Panc1 (cell line): ENCODE measurements around the gene CKAP4. TPM values are rescaled to one million over a fixed set of nuclear protein-coding genes. Genes with fewer than 3 reads are reported as not detected.

Experiments
- ATAC-seq: fragments of 200-7000 bp; cut with Tn5 transposase; 2 replicates; pipeline ENCODE4 v1.9.1; 2020; ENCODE audit warnings: mild to moderate bottlenecking, moderate library complexity
- BruUV-seq: library from RNA; stranded (reverse); fragments of 400-500 nt; replicated peaks from 2 replicates; lab custom pipeline; 2021; lab: Mats Ljungman, UMichigan
- CTCF ChIA-PET: fragments of 300-600 bp; sonication (Branson Sonifier 250); formaldehyde crosslinking; loops from one replicate; lab custom pipeline; 2022; ENCODE audit warnings: antibody characterized with exemption; lab: Charles Lee
- POLR2A ChIA-PET: fragments of 300-600 bp; sonication (Branson Sonifier 250); formaldehyde crosslinking; loops from one replicate; lab custom pipeline; 2022; ENCODE audit warnings: antibody characterized with exemption; lab: Charles Lee
- DNase-seq: peaks from one replicate; pipeline ENCODE4 v3.0.0-alpha.2; 2010; ENCODE audit warnings: low read depth, low spot score
- H3K27ac ChIP-seq: 2 replicates; pipeline ENCODE4 v1.5.1; 2011; ENCODE audit warnings: mild to moderate bottlenecking, low read length, inconsistent platforms
- H3K27me3 ChIP-seq: fragments of 200-500 bp; sonication (Bioruptor generic); 2 replicates; pipeline ENCODE4 v1.6.0; 2014; ENCODE audit warnings: low read length, inconsistent platforms; ENCODE audit not compliant: control insufficient read depth, insufficient read depth
- H3K36me3 ChIP-seq: fragments of 200-500 bp; sonication (Bioruptor generic); 2 replicates; pipeline ENCODE4 v1.5.1; 2014; ENCODE audit warnings: inconsistent platforms, mild to moderate bottlenecking, low read length, moderate library complexity; ENCODE audit not compliant: control insufficient read depth, insufficient read depth
- H3K4me1 ChIP-seq: 2 replicates; pipeline ENCODE4 v1.5.1; 2011; ENCODE audit warnings: inconsistent platforms, mild to moderate bottlenecking, low read length, moderate library complexity; ENCODE audit not compliant: control insufficient read depth, insufficient read depth
- H3K4me3 ChIP-seq, 2 experiments: 2 replicates each; pipeline ENCODE4 v1.5.1; 2011 to 2012; ENCODE audit warnings: low read depth in 2 of 2, low read length in 2 of 2, mild to moderate bottlenecking in 2 of 2, inconsistent platforms in 1 of 2, moderate library complexity in 1 of 2
- H3K9me3 ChIP-seq: fragments of 200-500 bp; sonication (Bioruptor generic); 2 replicates; pipeline ENCODE4 v1.5.1; 2014; ENCODE audit warnings: low read depth, mild to moderate bottlenecking, inconsistent platforms, low read length, moderate library complexity; ENCODE audit not compliant: control insufficient read depth, insufficient read depth
- CTCF ChIP-seq: fragments of 450-650 bp; IDR thresholded peaks from 2 replicates; pipeline ENCODE4 v1.5.1; 2017; ENCODE audit warnings: mild to moderate bottlenecking
- POLR2AphosphoS5 ChIP-seq: IDR thresholded peaks from 2 replicates; pipeline ENCODE4 v1.6.1; 2012; ENCODE audit warnings: mild to moderate bottlenecking, low read depth, low read length, moderate library complexity
- SIN3A ChIP-seq: IDR thresholded peaks from 2 replicates; pipeline ENCODE4 v1.6.1; 2012; ENCODE audit warnings: low read depth, mild to moderate bottlenecking, low read length, moderate library complexity, borderline replicate concordance; ENCODE audit not compliant: insufficient read depth
- TCF7L2 ChIP-seq: IDR thresholded peaks from 2 replicates; pipeline ENCODE4 v1.6.1; 2011; ENCODE audit warnings: mild to moderate bottlenecking, low read depth, low read length, inconsistent platforms
- in situ Hi-C: cut with HindIII; loops from 2 replicates; pipeline ENCODE4 v1.10.0; 2016; ENCODE audit warnings: low sequenced_read_pairs, low pct_unique_long_range_greater_than_20kb
- intact Hi-C: fragments of 100-400 bp; cut with micrococcal nuclease; formaldehyde crosslinking; loops from one replicate; pipeline ENCODE4 v1.10.0; 2022; ENCODE audit not compliant: unreplicated experiment
- total RNA-seq: library from RNA; stranded (reverse); gene quantifications from one replicate; pipeline ENCODE4 v1.2.1, GENCODE V29; 2021; ENCODE audit not compliant: unreplicated experiment
- TF ChIP-seq, protein P1 (sequence below), 2 experiments: IDR thresholded peaks; 2 replicates each; pipeline ENCODE4 v1.6.1; 2011 to 2012; ENCODE audit warnings: low read depth in 2 of 2, control low read depth in 1 of 2, low read length in 1 of 2, mild to moderate bottlenecking in 1 of 2, moderate library complexity in 1 of 2; ENCODE audit not compliant: insufficient read depth in 1 of 2

CKAP4 gene
- total RNA-seq, 1 experiment from 2014 or later, result 95.9 TPM

GRCh38 chr12:106223485-106224354, 24.1 kb downstream of the CKAP4 start:
- ChIA-PET POLR2A (interaction anchor here (0.6 kb wide), 1 partner anchor 59 kb away, joined by 3 read pairs; no protein-coding TSS in a partner anchor), CTCF (interaction anchor here (0.6 to 1.3 kb wide), 11 partner anchors 10 to 803 kb away, joined by 3 to 6 read pairs (median 3); no protein-coding TSS in a partner anchor)
- H3K4me3 ChIP-seq, result no peak overlapping the region
- no peaks in the 10 kb centered on the region for H3K9me3 ChIP-seq
- H3K4me1 ChIP-seq, result 0 out of 2 replicates have a peak, but pooled peaks cover 3% of the 10 kb centered on the region
- ATAC-seq (peak; percentile 93), DNase-seq (peak; percentile 68)
- intact Hi-C loops (loop anchor here (2.0 kb wide), 1 partner anchor 803 kb away; no protein-coding TSS in a partner anchor), in situ Hi-C loops (no loop called here)
- no peak overlapping the region for H3K27ac ChIP-seq
- H3K27me3 ChIP-seq, result no peaks in the 10 kb centered on the region
- H3K36me3 ChIP-seq, result no peaks in the 10 kb centered on the region
- BruUV-seq, result no TSS peak
- TF ChIP-seq POLR2AphosphoS5, result no peak
- peak; percentile 99 for TF ChIP-seq CTCF
- no peak for TF ChIP-seq TCF7L2
- TF ChIP-seq, protein P1, sequence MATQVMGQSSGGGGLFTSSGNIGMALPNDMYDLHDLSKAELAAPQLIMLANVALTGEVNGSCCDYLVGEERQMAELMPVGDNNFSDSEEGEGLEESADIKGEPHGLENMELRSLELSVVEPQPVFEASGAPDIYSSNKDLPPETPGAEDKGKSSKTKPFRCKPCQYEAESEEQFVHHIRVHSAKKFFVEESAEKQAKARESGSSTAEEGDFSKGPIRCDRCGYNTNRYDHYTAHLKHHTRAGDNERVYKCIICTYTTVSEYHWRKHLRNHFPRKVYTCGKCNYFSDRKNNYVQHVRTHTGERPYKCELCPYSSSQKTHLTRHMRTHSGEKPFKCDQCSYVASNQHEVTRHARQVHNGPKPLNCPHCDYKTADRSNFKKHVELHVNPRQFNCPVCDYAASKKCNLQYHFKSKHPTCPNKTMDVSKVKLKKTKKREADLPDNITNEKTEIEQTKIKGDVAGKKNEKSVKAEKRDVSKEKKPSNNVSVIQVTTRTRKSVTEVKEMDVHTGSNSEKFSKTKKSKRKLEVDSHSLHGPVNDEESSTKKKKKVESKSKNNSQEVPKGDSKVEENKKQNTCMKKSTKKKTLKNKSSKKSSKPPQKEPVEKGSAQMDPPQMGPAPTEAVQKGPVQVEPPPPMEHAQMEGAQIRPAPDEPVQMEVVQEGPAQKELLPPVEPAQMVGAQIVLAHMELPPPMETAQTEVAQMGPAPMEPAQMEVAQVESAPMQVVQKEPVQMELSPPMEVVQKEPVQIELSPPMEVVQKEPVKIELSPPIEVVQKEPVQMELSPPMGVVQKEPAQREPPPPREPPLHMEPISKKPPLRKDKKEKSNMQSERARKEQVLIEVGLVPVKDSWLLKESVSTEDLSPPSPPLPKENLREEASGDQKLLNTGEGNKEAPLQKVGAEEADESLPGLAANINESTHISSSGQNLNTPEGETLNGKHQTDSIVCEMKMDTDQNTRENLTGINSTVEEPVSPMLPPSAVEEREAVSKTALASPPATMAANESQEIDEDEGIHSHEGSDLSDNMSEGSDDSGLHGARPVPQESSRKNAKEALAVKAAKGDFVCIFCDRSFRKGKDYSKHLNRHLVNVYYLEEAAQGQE (IDR thresholded peaks at IDR 0.05; ENCODE audit: insufficient read depth in 1 of 2, low read depth in 2 of 2, low read length in 1 of 2), result no peak

GRCh38 chr12:106220536-106220935, 27.3 kb downstream of the CKAP4 start:
- in situ Hi-C loops, result no loop called here
- ChIA-PET CTCF (interaction anchor here (0.7 kb wide), 1 partner anchor 300 kb away, joined by 4 read pairs; no protein-coding TSS in a partner anchor), POLR2A (interaction anchor here (0.7 kb wide), 1 partner anchor 54 kb away, joined by 3 read pairs; no protein-coding TSS in a partner anchor)
- Histone ChIP-seq H3K4me3 (no peak overlapping the region), H3K9me3 (peaks cover 12% of the 10 kb centered on the region), H3K4me1 (no peaks in the 10 kb centered on the region), H3K36me3 (no peaks in the 10 kb centered on the region), H3K27me3 (no peaks in the 10 kb centered on the region; the same call in 1 of the 2 replicates), H3K27ac (no peak overlapping the region)
- intact Hi-C loops, result no loop called here
- no peak for TF ChIP-seq POLR2AphosphoS5
- TF ChIP-seq, protein P1 (IDR thresholded peaks at IDR 0.05; ENCODE audit: insufficient read depth in 1 of 2, low read depth in 2 of 2, low read length in 1 of 2), result no peak
- TF ChIP-seq SIN3A, result no peak
- ATAC-seq (no peak), DNase-seq (no peak)
- no TSS peak for BruUV-seq
